ENCODE data around the gene OVCH1. TPM values are rescaled to one million over a fixed set of nuclear protein-coding genes. Genes with fewer than 3 reads are reported as not detected.

OVCH1 gene
- total RNA-seq, 1 donor from 2014 or later, result 0.25 TPM

GRCh38 chr12:29531471-29531870 is 34.0 kb upstream of the OVCH1 start:
- Histone ChIP-seq H3K4me3 (no peak overlapping the region), H3K27me3 (no peaks in the 10 kb centered on the region), H3K27ac (no peak overlapping the region), H3K9me3 (no peaks in the 10 kb centered on the region), H3K4me1 (no peaks in the 10 kb centered on the region), H3K36me3 (no peaks in the 10 kb centered on the region)
- DNase-seq (ENCODE audit: extremely low spot score in 2 of 2), result no peak
- intact Hi-C loops (cut with DNase I), result no loop called here
- TF ChIP-seq POLR2AphosphoS5 (IDR thresholded peaks at IDR 0.05; ENCODE audit: insufficient read depth in 1 of 2, low read depth in 1 of 2) (no peak), CTCF (IDR thresholded peaks at IDR 0.05) (no peak), POLR2A (IDR thresholded peaks at IDR 0.05) (no peak)

- H3K27me3 ChIP-seq, result no peaks in the 10 kb centered on the region
Measured at GRCh38 chr12:29530436-29530835, 33.0 kb upstream of the OVCH1 start.

DNA sequence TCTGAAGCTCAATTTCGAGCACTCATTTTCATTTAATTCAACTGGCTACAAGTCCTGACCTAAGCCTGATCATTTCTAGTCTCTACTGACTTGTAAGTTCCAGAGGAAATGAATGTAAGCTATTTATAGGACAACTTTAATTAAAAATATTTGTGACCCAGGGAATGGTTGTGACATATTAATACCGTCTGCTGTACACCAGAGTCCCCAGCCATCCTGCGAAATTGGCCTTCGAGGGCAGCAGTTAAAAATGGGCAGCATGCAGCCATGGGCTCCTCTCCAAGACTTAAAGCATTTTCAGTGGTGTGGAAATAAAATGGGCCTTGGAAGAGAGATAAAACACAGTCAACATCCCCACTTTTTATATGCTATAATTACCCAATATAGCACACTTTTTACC is 30.7 kb upstream of the OVCH1 start:
- no peaks in the 10 kb centered on the region for H3K36me3 ChIP-seq
- intact Hi-C loops (cut with DNase I), result no loop called here
- H3K27me3 ChIP-seq, result no peaks in the 10 kb centered on the region
- H3K4me3 ChIP-seq, result no peak overlapping the region
- H3K4me1 ChIP-seq, result no peaks in the 10 kb centered on the region
- H3K9me3 ChIP-seq, result no peaks in the 10 kb centered on the region
- DNase-seq (ENCODE audit: extremely low spot score in 2 of 2), result no peak
- TF ChIP-seq CTCF (IDR thresholded peaks at IDR 0.05) (no peak), POLR2AphosphoS5 (IDR thresholded peaks at IDR 0.05; ENCODE audit: insufficient read depth in 1 of 2, low read depth in 1 of 2) (no peak), POLR2A (IDR thresholded peaks at IDR 0.05) (no peak)
- H3K27ac ChIP-seq, result no peak overlapping the region

More at GRCh38 chr12:29530436-29530835, 33.0 kb upstream of the OVCH1 start:
- no peaks in the 10 kb centered on the region for H3K9me3 ChIP-seq
- no peak for DNase-seq (ENCODE audit: extremely low spot score in 2 of 2)
- intact Hi-C loops (cut with DNase I), result no loop called here
- no peaks in the 10 kb centered on the region for H3K4me1 ChIP-seq
- H3K36me3 ChIP-seq, result no peaks in the 10 kb centered on the region
- H3K27ac ChIP-seq, result no peak overlapping the region
- TF ChIP-seq POLR2AphosphoS5 (IDR thresholded peaks at IDR 0.05; ENCODE audit: insufficient read depth in 1 of 2, low read depth in 1 of 2) (no peak), POLR2A (IDR thresholded peaks at IDR 0.05) (no peak), CTCF (IDR thresholded peaks at IDR 0.05) (no peak)
- H3K4me3 ChIP-seq, result no peak overlapping the region

DNA sequence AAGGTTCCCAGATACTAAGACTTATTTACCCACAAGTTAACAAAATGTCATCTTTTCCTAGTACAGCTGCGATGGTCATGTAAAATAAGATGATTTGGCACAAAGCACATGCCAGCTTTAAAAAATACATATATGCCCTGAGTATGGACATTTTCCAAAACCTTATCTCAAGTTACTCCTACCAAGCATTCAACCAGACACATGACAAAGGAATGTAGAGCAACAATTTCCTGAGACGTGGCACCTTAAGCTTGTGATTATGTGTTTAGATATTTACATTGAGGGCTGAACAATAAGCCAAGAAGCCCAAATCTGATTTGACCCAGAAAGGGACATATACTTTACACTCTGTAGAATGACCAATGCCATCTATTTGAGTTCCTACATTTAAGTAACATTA is 24.5 kb upstream of the OVCH1 start:
- intact Hi-C loops (cut with DNase I), result no loop called here
- H3K4me1 ChIP-seq, result no peaks in the 10 kb centered on the region
- no peaks in the 10 kb centered on the region for H3K9me3 ChIP-seq
- TF ChIP-seq POLR2A (IDR thresholded peaks at IDR 0.05) (no peak), POLR2AphosphoS5 (IDR thresholded peaks at IDR 0.05; ENCODE audit: insufficient read depth in 1 of 2, low read depth in 1 of 2) (no peak), CTCF (IDR thresholded peaks at IDR 0.05) (no peak)
- DNase-seq (ENCODE audit: extremely low spot score in 2 of 2), result no peak
- no peak overlapping the region for H3K4me3 ChIP-seq
- H3K36me3 ChIP-seq, result no peaks in the 10 kb centered on the region
- no peaks in the 10 kb centered on the region for H3K27me3 ChIP-seq
- no peak overlapping the region for H3K27ac ChIP-seq

- no peaks in the 10 kb centered on the region for H3K27me3 ChIP-seq
- intact Hi-C loops (cut with DNase I), result no loop called here
- TF ChIP-seq POLR2A (IDR thresholded peaks at IDR 0.05) (no peak), POLR2AphosphoS5 (IDR thresholded peaks at IDR 0.05; ENCODE audit: insufficient read depth in 1 of 2, low read depth in 1 of 2) (no peak), CTCF (IDR thresholded peaks at IDR 0.05) (peak; percentile 7 to 66 (median 24))
- H3K4me3 ChIP-seq, result no peak overlapping the region
- H3K9me3 ChIP-seq, result no peaks in the 10 kb centered on the region
- no peaks in the 10 kb centered on the region for H3K36me3 ChIP-seq
- no peak for DNase-seq (ENCODE audit: extremely low spot score in 2 of 2)
- no peak overlapping the region for H3K27ac ChIP-seq
- no peaks in the 10 kb centered on the region for H3K4me1 ChIP-seq
Measured at GRCh38 chr12:29519585-29520182, 22.2 kb upstream of the OVCH1 start.
